Hepatocyte (in vitro differentiated cells): ENCODE results near the gene PTPRN2. TPM values are rescaled to one million over a fixed set of nuclear protein-coding genes. Genes with fewer than 3 reads are reported as not detected.
A peak's percentile ranks its signal among the peaks of the same experiment; 100 is the strongest.

Source experiments
- DNase-seq: peaks from one replicate; pipeline ENCODE4 v3.0.0-alpha.2; 2016; ENCODE audit warnings: low spot score
- H2AFZ ChIP-seq: fragments of 200-600 bp; sonication (generic); 2 replicates; pipeline ENCODE4 v1.6.0; 2016; ENCODE audit warnings: antibody characterized with exemption, mild to moderate bottlenecking
- H3K27ac ChIP-seq: fragments of 200-600 bp; sonication (generic); 2 replicates; pipeline ENCODE4 v1.5.1; 2016; ENCODE audit warnings: mild to moderate bottlenecking
- H3K27me3 ChIP-seq: fragments of 200-600 bp; sonication (generic); 2 replicates; pipeline ENCODE4 v1.6.1; 2016
- H3K36me3 ChIP-seq: fragments of 200-600 bp; sonication (generic); replicated peaks from 2 replicates; pipeline ENCODE4 v1.5.1; 2016; ENCODE audit warnings: low read depth; ENCODE audit not compliant: insufficient read depth
- H3K4me1 ChIP-seq: fragments of 200-600 bp; sonication (generic); 2 replicates; pipeline ENCODE4 v1.5.1; 2016; ENCODE audit warnings: mild to moderate bottlenecking, moderate library complexity; ENCODE audit not compliant: insufficient read depth
- H3K4me2 ChIP-seq: fragments of 200-600 bp; sonication (generic); 2 replicates; pipeline ENCODE4 v1.6.0; 2016
- H3K4me3 ChIP-seq: fragments of 200-600 bp; sonication (generic); 2 replicates; pipeline ENCODE4 v1.5.1; 2016; ENCODE audit warnings: mild to moderate bottlenecking
- H3K79me2 ChIP-seq: fragments of 200-600 bp; sonication (generic); 2 replicates; pipeline ENCODE4 v1.6.0; 2017; ENCODE audit warnings: mild to moderate bottlenecking
- H3K9me2 ChIP-seq: fragments of 200-600 bp; sonication (generic); replicated peaks from 2 replicates; pipeline ENCODE4 v1.6.0; 2017; ENCODE audit warnings: mild to moderate bottlenecking; ENCODE audit not compliant: insufficient read depth
- H3K9me3 ChIP-seq: fragments of 200-600 bp; sonication (generic); 2 replicates; pipeline ENCODE4 v1.5.1; 2016; ENCODE audit warnings: low read depth, mild to moderate bottlenecking
- H4K20me1 ChIP-seq: fragments of 200-600 bp; sonication (generic); 2 replicates; pipeline ENCODE4 v1.6.0; 2016; ENCODE audit warnings: mild to moderate bottlenecking; ENCODE audit not compliant: insufficient read depth, poor library complexity, severe bottlenecking
- CTCF ChIP-seq: fragments of 200-600 bp; sonication (generic); IDR thresholded peaks from 2 replicates; pipeline ENCODE4 v1.5.1; 2016; ENCODE audit warnings: antibody characterized with exemption, mild to moderate bottlenecking; ENCODE audit not compliant: poor library complexity
- EZH2 ChIP-seq: fragments of 200-600 bp; sonication (generic); IDR thresholded peaks from 2 replicates; pipeline ENCODE4 v1.6.1; 2016; ENCODE audit warnings: antibody characterized with exemption, mild to moderate bottlenecking, borderline replicate concordance
- EZH2phosphoT487 ChIP-seq: fragments of 200-600 bp; sonication (generic); IDR thresholded peaks from one replicate; pipeline ENCODE4 v1.6.1; 2018; ENCODE audit warnings: antibody characterized with exemption, mild to moderate bottlenecking, low read depth, moderate library complexity; ENCODE audit not compliant: unreplicated experiment, severe bottlenecking
- WGBS: methylation state at CpG from one replicate; pipeline ENCODE4 v1.1.6; 2016; ENCODE audit warnings: low lambda C conversion rate; ENCODE audit errors: missing lambda C conversion rate; 5-methylcytosine and 5-hydroxymethylcytosine counted together
- polyA plus RNA-seq: library from polyadenylated mRNA; unstranded; fragments of >200 nt; fragmentation: Nextera tagmentation; extraction: Ambion mirVana; gene quantifications from 2 replicates; pipeline ENCODE4 v1.2.1, GENCODE V29; 2016
- total RNA-seq: library from RNA; depleted of rRNA; stranded (reverse); fragments of >200 nt; gene quantifications from 2 replicates; pipeline ENCODE4 v1.2.3, GENCODE V29; 2014

PTPRN2 gene
- total and polyA plus RNA-seq, 2 experiments from 2014 or later, result 2.1 to 3.3 TPM

- H4K20me1 ChIP-seq, result no peaks in the 10 kb centered on the region
- 1% methylated on average over 35 of the region's 74 CpGs for WGBS
- H3K9me2 ChIP-seq, result no peaks in the 10 kb centered on the region
- no peak overlapping the region for H3K4me3 ChIP-seq
- H3K27me3 ChIP-seq, result peaks cover 97% of the 10 kb centered on the region
- no peak for DNase-seq
- H3K36me3 ChIP-seq, result no peaks in the 10 kb centered on the region
- H3K4me2 ChIP-seq, result peak overlapping the region; percentile 66
- peak; percentile 94 for TF ChIP-seq EZH2phosphoT487
- TF ChIP-seq CTCF, result no peak
- H3K27ac ChIP-seq, result no peak overlapping the region
- no peaks in the 10 kb centered on the region for H3K9me3 ChIP-seq
- peak overlapping the region; percentile 68 for H2AFZ ChIP-seq
- H3K4me1 ChIP-seq, result no peaks in the 10 kb centered on the region
- H3K79me2 ChIP-seq, result no peaks in the 10 kb centered on the region
Measured at GRCh38 chr7:157684157-157684908, 903.3 kb downstream of the PTPRN2 start.

GRCh38 chr7:157683747-157684156, 903.9 kb downstream of the PTPRN2 start:
- Histone ChIP-seq H3K9me3 (no peaks in the 10 kb centered on the region), H3K79me2 (no peaks in the 10 kb centered on the region), H2AFZ (peak overlapping the region; percentile 68), H3K27me3 (peaks cover 97% of the 10 kb centered on the region), H4K20me1 (no peaks in the 10 kb centered on the region), H3K36me3 (no peaks in the 10 kb centered on the region), H3K4me3 (no peak overlapping the region), H3K27ac (no peak overlapping the region), H3K4me2 (peak overlapping the region; percentile 66), H3K9me2 (no peaks in the 10 kb centered on the region), H3K4me1 (no peaks in the 10 kb centered on the region)
- TF ChIP-seq EZH2 (peak; percentile 98), CTCF (no peak)
- no peak for DNase-seq
- 4% methylated on average over 20 of the region's 20 CpGs for WGBS

- peak overlapping the region; percentile 66 for H3K4me2 ChIP-seq
- no peaks in the 10 kb centered on the region for H3K4me1 ChIP-seq
- H3K9me3 ChIP-seq, result no peaks in the 10 kb centered on the region
- TF ChIP-seq EZH2 (peak; percentile 1), EZH2phosphoT487 (peak; percentile 60), CTCF (no peak)
- H4K20me1 ChIP-seq, result no peaks in the 10 kb centered on the region
- H2AFZ ChIP-seq, result no peak overlapping the region
- H3K27me3 ChIP-seq, result peaks cover 97% of the 10 kb centered on the region
- no peak overlapping the region for H3K4me3 ChIP-seq
- no peaks in the 10 kb centered on the region for H3K9me2 ChIP-seq
- WGBS, result 12% methylated on average over 18 of the region's 21 CpGs
- no peak overlapping the region for H3K27ac ChIP-seq
- H3K79me2 ChIP-seq, result no peaks in the 10 kb centered on the region
- DNase-seq, result no peak
- no peaks in the 10 kb centered on the region for H3K36me3 ChIP-seq
Measured at GRCh38 chr7:157682946-157683746, 904.5 kb downstream of the PTPRN2 start.
